H9 (cell line): Measurements from ENCODE around the gene LINC01488. TPM values are rescaled to one million over a fixed set of nuclear protein-coding genes. Genes with fewer than 3 reads are reported as not detected.

Experiments
- DNase-seq: peaks from one replicate; pipeline ENCODE4 v3.0.0-alpha.2; 2017
- H2AFZ ChIP-seq: one replicate; pipeline ENCODE4 v1.6.1; 2013; ENCODE audit warnings: mild to moderate bottlenecking, low read length, control low read depth, moderate library complexity
- H2AK5ac ChIP-seq: 2 replicates; pipeline ENCODE4 v1.6.1; 2013; ENCODE audit warnings: low read length, control low read depth, mixed read lengths; ENCODE audit not compliant: insufficient read length
- H2BK120ac ChIP-seq: one replicate; pipeline ENCODE4 v1.6.1; 2013; ENCODE audit warnings: low read depth, mild to moderate bottlenecking, low read length, control low read depth, inconsistent platforms; ENCODE audit not compliant: poor library complexity, severe bottlenecking
- H2BK12ac ChIP-seq: 2 replicates; pipeline ENCODE4 v1.6.1; 2013; ENCODE audit warnings: low read length, control low read depth, mixed read lengths, low read depth; ENCODE audit not compliant: insufficient read length
- H2BK15ac ChIP-seq: 2 replicates; pipeline ENCODE4 v1.6.1; 2013; ENCODE audit warnings: low read depth, low read length, control low read depth
- H2BK20ac ChIP-seq: one replicate; pipeline ENCODE4 v1.6.1; 2013; ENCODE audit warnings: low read depth, mild to moderate bottlenecking, low read length, control low read depth, inconsistent platforms; ENCODE audit not compliant: poor library complexity, severe bottlenecking
- H2BK5ac ChIP-seq: 2 replicates; pipeline ENCODE4 v1.6.1; 2013; ENCODE audit warnings: low read length, control low read depth, mixed read lengths; ENCODE audit not compliant: insufficient read length
- H3K14ac ChIP-seq: 2 replicates; pipeline ENCODE4 v1.6.1; 2013; ENCODE audit warnings: low read length, control low read depth; ENCODE audit not compliant: insufficient read depth
- H3K18ac ChIP-seq: 2 replicates; pipeline ENCODE4 v1.6.1; 2013; ENCODE audit warnings: low read depth, mild to moderate bottlenecking, mixed read lengths, low read length, control low read depth; ENCODE audit not compliant: insufficient read length
- H3K23ac ChIP-seq: 2 replicates; pipeline ENCODE4 v1.6.1; 2013; ENCODE audit warnings: low read length, control low read depth, mixed read lengths, low read depth; ENCODE audit not compliant: insufficient read length
- H3K23me2 ChIP-seq: 2 replicates; pipeline ENCODE4 v1.6.1; 2013; ENCODE audit warnings: low read depth, mild to moderate bottlenecking, mixed read lengths, low read length, control low read depth; ENCODE audit not compliant: insufficient read length, poor library complexity, severe bottlenecking
- H3K27ac ChIP-seq: 2 replicates; pipeline ENCODE4 v1.5.1; 2013; ENCODE audit warnings: low read length, control low read depth, mixed read lengths, low read depth; ENCODE audit not compliant: insufficient read length
- H3K27me3 ChIP-seq: 2 replicates; pipeline ENCODE4 v1.6.1; 2013; ENCODE audit warnings: low read length, control low read depth, inconsistent platforms; ENCODE audit not compliant: insufficient read depth
- H3K4ac ChIP-seq: 2 replicates; pipeline ENCODE4 v1.6.1; 2013; ENCODE audit warnings: low read depth, mild to moderate bottlenecking, control low read depth, inconsistent platforms, low read length, moderate library complexity
- H3K4me1 ChIP-seq: 2 replicates; pipeline ENCODE4 v1.6.1; 2013; ENCODE audit warnings: low read length, control low read depth, inconsistent platforms; ENCODE audit not compliant: insufficient read depth
- H3K4me2 ChIP-seq: 2 replicates; pipeline ENCODE4 v1.6.1; 2013; ENCODE audit warnings: low read length, control low read depth, mixed read lengths; ENCODE audit not compliant: insufficient read length, insufficient read depth
- H3K56ac ChIP-seq: 2 replicates; pipeline ENCODE4 v1.6.1; 2013; ENCODE audit warnings: low read depth, mild to moderate bottlenecking, mixed read lengths, low read length, control low read depth; ENCODE audit not compliant: insufficient read length
- H3K79me1 ChIP-seq: 2 replicates; pipeline ENCODE4 v1.6.1; 2013; ENCODE audit warnings: low read depth, mild to moderate bottlenecking, moderate library complexity, low read length, control low read depth, inconsistent platforms; ENCODE audit not compliant: insufficient read depth, poor library complexity, severe bottlenecking
- H3K79me2 ChIP-seq: 2 replicates; pipeline ENCODE4 v1.6.1; 2013; ENCODE audit warnings: low read length, control low read depth, inconsistent platforms; ENCODE audit not compliant: insufficient read depth
- H3K9ac ChIP-seq: 2 replicates; pipeline ENCODE4 v1.6.1; 2013; ENCODE audit warnings: low read length, control low read depth, mixed read lengths; ENCODE audit not compliant: insufficient read length; ENCODE audit errors: extremely low read depth
- H3K9me3 ChIP-seq: one replicate; pipeline ENCODE4 v1.6.1; 2013; ENCODE audit warnings: low read depth, low read length, inconsistent platforms; ENCODE audit not compliant: control insufficient read depth
- H3T11ph ChIP-seq: one replicate; pipeline ENCODE4 v1.6.1; 2013; ENCODE audit warnings: mild to moderate bottlenecking, low read length, control low read depth, inconsistent platforms
- H4K20me1 ChIP-seq: one replicate; pipeline ENCODE4 v1.6.1; 2013; ENCODE audit not compliant: control insufficient read depth, insufficient read length, insufficient read depth
- H4K5ac ChIP-seq: 2 replicates; pipeline ENCODE4 v1.6.1; 2013; ENCODE audit warnings: low read depth, mild to moderate bottlenecking, mixed read lengths, low read length, control low read depth; ENCODE audit not compliant: insufficient read length
- H4K8ac ChIP-seq: replicated peaks from 2 replicates; pipeline ENCODE4 v1.6.1; 2013; ENCODE audit warnings: low read length, control low read depth, mixed read lengths, low read depth; ENCODE audit not compliant: insufficient read length
- H4K91ac ChIP-seq: 2 replicates; pipeline ENCODE4 v1.6.1; 2013; ENCODE audit warnings: low read depth, mild to moderate bottlenecking, moderate library complexity, mixed read lengths, low read length, control low read depth; ENCODE audit not compliant: insufficient read length
- H3K27ac Mint-ChIP-seq, 3 experiments: 2 replicates in 2 of 3; 3 replicates in 1 of 3; pipeline ENCODE4 v1.8.0; 2020 to 2021; ENCODE audit warnings: mixed read lengths in 3 of 3, mild to moderate bottlenecking in 1 of 3, moderate library complexity in 1 of 3
- H3K27me3 Mint-ChIP-seq: 2 replicates; pipeline ENCODE4 v1.8.0; 2021; ENCODE audit warnings: low read depth, mild to moderate bottlenecking, moderate library complexity, mixed read lengths
- H3K36me3 Mint-ChIP-seq, 3 experiments: 2 replicates in 2 of 3; 3 replicates in 1 of 3; pipeline ENCODE4 v1.8.0; 2020 to 2021; ENCODE audit warnings: low read depth in 3 of 3, mixed read lengths in 3 of 3; ENCODE audit not compliant: insufficient read depth in 1 of 3
- H3K4me1 Mint-ChIP-seq, 2 experiments: 2 replicates each; pipeline ENCODE4 v1.8.0; 2020; ENCODE audit warnings: mixed read lengths in 2 of 2
- H3K4me3 Mint-ChIP-seq, 2 experiments: 2 replicates in 1 of 2; 3 replicates in 1 of 2; pipeline ENCODE4 v1.8.0; 2020 to 2021; ENCODE audit warnings: mild to moderate bottlenecking in 2 of 2, mixed read lengths in 2 of 2, moderate library complexity in 1 of 2
- H3K9me3 Mint-ChIP-seq, 2 experiments: 2 replicates in 1 of 2; 3 replicates in 1 of 2; pipeline ENCODE4 v1.8.0; 2020; ENCODE audit warnings: mild to moderate bottlenecking in 2 of 2, mixed read lengths in 2 of 2, moderate library complexity in 1 of 2
- CTCF ChIP-seq: fragments of 200-600 bp; sonication (generic); conservative IDR thresholded peaks from 3 replicates; pipeline ENCODE4 v1.8.0; 2021; ENCODE audit warnings: antibody characterized with exemption, mild to moderate bottlenecking
- WGBS: extraction: QIAGEN DNeasy Blood & Tissue Kit; methylation state at CpG from one replicate; pipeline ENCODE4 v1.1.7; 2013; ENCODE audit warnings: missing lambda C conversion rate, low lambda C conversion rate, mixed read lengths; ENCODE audit not compliant: insufficient read length; ENCODE audit errors: extremely low coverage; 5-methylcytosine and 5-hydroxymethylcytosine counted together
- total RNA-seq: library from RNA; stranded (reverse); gene quantifications from 2 replicates; pipeline ENCODE4 v1.2.1, GENCODE V29; 2021

The LINC01488 gene
- total RNA-seq, 1 experiment from 2014 or later: not detected

GRCh38 chr11:69454018-69454417 lies 27.4 kb upstream of the LINC01488 start:
- no peak overlapping the region for H2BK5ac ChIP-seq
- H3K14ac ChIP-seq: no peak overlapping the region
- no peaks in the 10 kb centered on the region for H4K20me1 ChIP-seq
- no peak for TF ChIP-seq CTCF
- H2BK12ac ChIP-seq: no peak overlapping the region
- no peak overlapping the region for H2BK15ac ChIP-seq
- H3K9me3 ChIP-seq: no peaks in the 10 kb centered on the region
- H3K27ac ChIP-seq: no peak overlapping the region
- H3K27ac Mint-ChIP-seq: no peak overlapping the region
- no peak overlapping the region for H4K91ac ChIP-seq
- no peak overlapping the region for H3K4me3 Mint-ChIP-seq
- no peak overlapping the region for H3K18ac ChIP-seq
- no peak overlapping the region for H3K4ac ChIP-seq
- H2AFZ ChIP-seq: no peak overlapping the region
- H2AK5ac ChIP-seq: no peak overlapping the region
- no peak overlapping the region for H3K56ac ChIP-seq
- peaks cover 3% of the 10 kb centered on the region; the same call in 1 of the 2 replicates for H3K4me1 ChIP-seq
- H2BK120ac ChIP-seq: no peak overlapping the region
- no peak overlapping the region for H3T11ph ChIP-seq
- no peak overlapping the region for H3K9ac ChIP-seq
- H3K36me3 Mint-ChIP-seq: peaks cover 3 to 11% (median 7%) of the 10 kb centered on the region in 3 experiments; a peak in 4 of 7 replicates
- peaks cover 3 to 13% of the 10 kb centered on the region in 2 experiments for H3K4me1 Mint-ChIP-seq
- no peak overlapping the region for H2BK20ac ChIP-seq
- no peak overlapping the region for H3K23ac ChIP-seq
- no CpG with 5 or more reads among the region's 7 CpGs for WGBS
- no peaks in the 10 kb centered on the region for H3K79me2 ChIP-seq
- peaks cover 9% of the 10 kb centered on the region for H3K27me3 Mint-ChIP-seq
- H3K27me3 ChIP-seq: no peaks in the 10 kb centered on the region
- no peaks in the 10 kb centered on the region for H3K79me1 ChIP-seq
- no peak overlapping the region for H3K4me2 ChIP-seq
- DNase-seq: no peak
- H4K5ac ChIP-seq: no peak overlapping the region
- no peak overlapping the region for H4K8ac ChIP-seq
- no peaks in the 10 kb centered on the region for H3K23me2 ChIP-seq
- peaks cover 9 to 11% of the 10 kb centered on the region in 2 experiments; a peak in 4 of 5 replicates for H3K9me3 Mint-ChIP-seq
